Stimulated activated CD8-positive, alpha-beta memory T cell treated with anti-CD3 and anti-CD28 coated beads, Interleukin-15, amount 100 ng/mL, for 24 hours (primary cell): Measurements from ENCODE around the gene KLHL2.

Experiments used
- DNase-seq: peaks from one replicate; pipeline ENCODE4 v3.0.0-alpha.2; 2020; ENCODE audit warnings: low read depth

The KLHL2 gene

GRCh38 chr4:165367040-165367439 lies 159.7 kb downstream of the KLHL2 start:
- DNase-seq, result no peak

DNA sequence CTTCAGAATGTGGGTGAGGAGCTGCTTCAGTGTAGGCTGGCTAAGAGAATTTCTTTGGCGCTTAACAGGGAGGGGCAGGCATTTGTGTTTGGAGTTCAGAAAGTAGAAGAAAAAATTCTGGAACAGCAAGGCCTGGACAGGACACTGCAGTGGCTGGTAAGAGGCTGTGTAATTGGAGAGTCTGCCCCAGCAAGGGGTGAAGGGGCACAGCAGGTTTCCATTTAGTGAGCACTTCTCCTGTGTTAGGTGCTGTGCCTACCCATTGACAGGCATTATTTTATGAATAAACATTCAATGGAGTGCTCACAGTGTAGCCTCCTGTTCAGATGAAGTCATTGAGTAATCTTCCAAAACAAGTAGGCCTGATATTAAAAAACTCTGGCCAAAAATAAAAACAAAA lies 160.8 kb downstream of the KLHL2 start:
- no peak for DNase-seq

GRCh38 chr4:165368567-165368966 lies 161.2 kb downstream of the KLHL2 start:
- DNase-seq, result no peak

DNA sequence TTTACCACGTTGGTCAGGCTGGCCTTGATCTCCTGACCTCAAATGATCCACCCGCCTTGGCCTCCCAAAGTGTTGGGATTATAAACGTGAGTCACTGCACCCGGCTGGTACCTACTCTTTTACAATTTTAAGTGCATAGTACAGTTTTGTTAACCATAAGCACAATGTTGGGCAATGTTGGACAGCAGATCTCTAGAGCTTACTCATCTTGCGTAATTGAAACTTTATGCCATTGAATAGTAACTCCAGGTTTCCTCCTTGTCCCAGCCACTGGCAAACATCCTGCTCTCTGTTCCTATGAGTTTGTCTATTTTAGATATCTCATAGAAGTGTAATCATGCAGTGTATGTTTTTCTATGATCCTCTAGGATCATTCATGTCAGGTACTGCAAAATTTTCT lies 162.2 kb downstream of the KLHL2 start:
- no peak for DNase-seq

DNA sequence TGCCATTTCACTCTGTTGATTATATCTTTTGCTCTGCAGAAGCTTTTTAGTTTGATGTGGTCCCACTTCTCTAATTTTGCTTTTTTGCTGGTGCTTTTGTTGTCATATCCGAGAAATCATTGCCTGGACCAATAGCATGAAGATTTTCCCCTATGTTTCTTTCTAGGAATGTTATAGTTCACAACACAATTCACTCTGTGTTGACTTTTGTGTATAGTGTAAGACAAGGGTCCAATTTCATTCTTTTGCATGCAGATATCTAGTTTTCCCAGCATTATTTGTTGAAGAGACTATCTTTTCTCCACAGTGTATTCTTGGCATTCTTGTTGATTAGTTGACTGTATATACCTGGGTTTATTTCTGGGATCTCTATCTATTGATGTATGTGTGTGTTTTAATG lies 163.2 kb downstream of the KLHL2 start:
- no peak for DNase-seq
